Mesothelial cell of epicardium (in vitro differentiated cells): ENCODE measurements around the gene MAP1LC3B. TPM values are rescaled to one million over a fixed set of nuclear protein-coding genes. Genes with fewer than 3 reads are reported as not detected.
"Not testable (repeated sequence)": the region's sequence is repeated elsewhere in the genome, so short reads cannot be mapped to it uniquely, and the experiment has no call there.

ENCODE experiments used
- DNase-seq, 2 experiments: peaks; one replicate each; pipeline ENCODE4 v3.0.0; 2021; ENCODE audit warnings: low spot score in 2 of 2; ENCODE audit not compliant: unreplicated experiment in 2 of 2
- H3K27ac Mint-ChIP-seq: 2 replicates; pipeline ENCODE4 v1.8.0; 2021; ENCODE audit warnings: mixed read lengths
- H3K27me3 Mint-ChIP-seq: 2 replicates; pipeline ENCODE4 v1.8.0; 2021; ENCODE audit warnings: low read depth, mixed read lengths
- H3K36me3 Mint-ChIP-seq: 2 replicates; pipeline ENCODE4 v1.8.0; 2021; ENCODE audit warnings: mixed read lengths
- H3K4me1 Mint-ChIP-seq: 2 replicates; pipeline ENCODE4 v1.8.0; 2021; ENCODE audit warnings: mixed read lengths
- H3K4me3 Mint-ChIP-seq: 2 replicates; pipeline ENCODE4 v1.8.0; 2021; ENCODE audit warnings: mild to moderate bottlenecking, moderate library complexity, mixed read lengths
- H3K9me3 Mint-ChIP-seq: 2 replicates; pipeline ENCODE4 v1.8.0; 2021; ENCODE audit warnings: mixed read lengths
- CTCF ChIP-seq: fragments of 200-600 bp; sonication (generic); IDR thresholded peaks from one replicate; pipeline ENCODE4 v1.5.0; 2021; ENCODE audit warnings: antibody characterized with exemption; ENCODE audit not compliant: unreplicated experiment
- total RNA-seq: library from RNA; stranded (reverse); gene quantifications from 3 replicates; pipeline ENCODE4 v1.2.1, GENCODE V29; 2021

The MAP1LC3B gene
- total RNA-seq, 1 donor from 2014 or later: 41.6 TPM

- H3K4me1 Mint-ChIP-seq: peaks cover 30% of the 10 kb centered on the region
- H3K4me3 Mint-ChIP-seq: peak overlapping the region; percentile 51
- H3K36me3 Mint-ChIP-seq: no peaks in the 10 kb centered on the region
- TF ChIP-seq CTCF: no peak
- peaks cover 2% of the 10 kb centered on the region for H3K27me3 Mint-ChIP-seq
- H3K27ac Mint-ChIP-seq: peak overlapping the region; percentile 92
- no peak for DNase-seq
- H3K9me3 Mint-ChIP-seq: no peaks in the 10 kb centered on the region
Measured at GRCh38 chr16:87388818-87389134, 3.4 kb upstream of the MAP1LC3B start.

GRCh38 chr16:87389245-87389644 is 2.9 kb upstream of the MAP1LC3B start:
- Mint-ChIP-seq H3K4me3 (no peak overlapping the region), H3K4me1 (peaks cover 32% of the 10 kb centered on the region), H3K9me3 (no peaks in the 10 kb centered on the region), H3K27me3 (no peaks in the 10 kb centered on the region), H3K36me3 (no peaks in the 10 kb centered on the region), H3K27ac (peak overlapping the region; percentile 72)
- TF ChIP-seq CTCF: no peak
- no peak for DNase-seq

GRCh38 chr16:87389914-87390313 is 2.2 kb upstream of the MAP1LC3B start:
- peaks cover 36% of the 10 kb centered on the region for H3K4me1 Mint-ChIP-seq
- H3K27ac Mint-ChIP-seq, H3K4me3 Mint-ChIP-seq, H3K36me3 Mint-ChIP-seq, H3K9me3 Mint-ChIP-seq, DNase-seq, H3K27me3 Mint-ChIP-seq: not testable (repeated sequence)

- Mint-ChIP-seq H3K36me3 (no peaks in the 10 kb centered on the region), H3K27ac (peak overlapping the region; percentile 99), H3K4me1 (peaks cover 38% of the 10 kb centered on the region), H3K27me3 (no peaks in the 10 kb centered on the region), H3K4me3 (peak overlapping the region; percentile 84), H3K9me3 (no peaks in the 10 kb centered on the region)
- TF ChIP-seq CTCF: no peak
- no peak for DNase-seq
Measured at GRCh38 chr16:87390641-87391323, 1.4 kb upstream of the MAP1LC3B start.

- no peak for TF ChIP-seq CTCF
- H3K36me3 Mint-ChIP-seq: no peaks in the 10 kb centered on the region
- peak overlapping the region; percentile 84 for H3K4me3 Mint-ChIP-seq
- peaks cover 38% of the 10 kb centered on the region for H3K4me1 Mint-ChIP-seq
- H3K9me3 Mint-ChIP-seq: no peaks in the 10 kb centered on the region
- peak overlapping the region; percentile 99 for H3K27ac Mint-ChIP-seq
- peak in 1 of 2 experiments; percentile 58 for DNase-seq
- no peaks in the 10 kb centered on the region for H3K27me3 Mint-ChIP-seq
Measured at GRCh38 chr16:87391324-87391949, 699 bp upstream of the MAP1LC3B start.

- H3K27me3 Mint-ChIP-seq: no peaks in the 10 kb centered on the region
- H3K9me3 Mint-ChIP-seq: no peaks in the 10 kb centered on the region
- H3K4me1 Mint-ChIP-seq: peaks cover 28% of the 10 kb centered on the region
- H3K36me3 Mint-ChIP-seq: no peaks in the 10 kb centered on the region
- H3K4me3 Mint-ChIP-seq: peak overlapping the region; percentile 82
- no peak for TF ChIP-seq CTCF
- peak overlapping the region; percentile 94 for H3K27ac Mint-ChIP-seq
- peak in 1 of 2 experiments; percentile 61 for DNase-seq
Measured at GRCh38 chr16:87392821-87393679, 914 bp downstream of the MAP1LC3B start.
